ENCODE data around the gene ZNF746. TPM values are rescaled to one million over a fixed set of nuclear protein-coding genes. Genes with fewer than 3 reads are reported as not detected.

The ZNF746 gene
- total RNA-seq, 1 experiment from 2014 or later = 19.2 TPM

- no peak for DNase-seq
- POLR2A ChIA-PET (ENCODE audit: unreplicated experiment) = no interaction called here
- H3K9me3 ChIP-seq (ENCODE audit: insufficient read depth, low read depth) = no peaks in the 10 kb centered on the region
- no peaks in the 10 kb centered on the region for H3K9me2 ChIP-seq (ENCODE audit: insufficient read depth)
- no peaks in the 10 kb centered on the region for H3K4me1 ChIP-seq (replicated peaks; ENCODE audit: insufficient read depth)
- H3K79me2 ChIP-seq (ENCODE audit: low read depth) = no peaks in the 10 kb centered on the region
- no peaks in the 10 kb centered on the region for H4K20me1 ChIP-seq (ENCODE audit: insufficient read depth)
- H3F3A ChIP-seq (ENCODE audit: insufficient read depth, low read depth) = no peaks in the 10 kb centered on the region
- BruUV-seq (replicated peaks) = no TSS peak
- no peaks in the 10 kb centered on the region for H3K27me3 ChIP-seq (ENCODE audit: insufficient read depth, low read depth)
- peaks cover 14% of the 10 kb centered on the region; the same call in 1 of the 2 replicates for H3K36me3 ChIP-seq (ENCODE audit: low read depth)
- H3K4me3 ChIP-seq = no peak overlapping the region
- H2AFZ ChIP-seq = no peak overlapping the region
- CTCF ChIA-PET = no interaction called here
- no peak for TF ChIP-seq EZH2 (IDR thresholded peaks at IDR 0.05; ENCODE audit: low read depth)
- no peak for TF ChIP-seq CTCF (conservative IDR thresholded peaks at IDR 0.05)
- intact Hi-C loops (cut with micrococcal nuclease; ENCODE audit: unreplicated experiment) = no loop called here
- H3K4me2 ChIP-seq = no peak overlapping the region
- H3K27ac ChIP-seq = no peak overlapping the region
Measured at GRCh38 chr7:149431486-149432120, 66.0 kb downstream of the ZNF746 start.

GRCh38 chr7:149430192-149430591 lies 67.4 kb downstream of the ZNF746 start:
- H3K36me3 ChIP-seq (ENCODE audit: low read depth) = peaks cover 7% of the 10 kb centered on the region; the same call in 1 of the 2 replicates
- no peak for DNase-seq
- H3K4me1 ChIP-seq (replicated peaks; ENCODE audit: insufficient read depth) = no peaks in the 10 kb centered on the region
- no peak overlapping the region for H3K27ac ChIP-seq
- no peaks in the 10 kb centered on the region for H4K20me1 ChIP-seq (ENCODE audit: insufficient read depth)
- H3K27me3 ChIP-seq (ENCODE audit: insufficient read depth, low read depth) = no peaks in the 10 kb centered on the region
- no TSS peak for BruUV-seq (replicated peaks)
- H3K9me3 ChIP-seq (ENCODE audit: insufficient read depth, low read depth) = no peaks in the 10 kb centered on the region
- CTCF ChIA-PET = no interaction called here
- no peaks in the 10 kb centered on the region for H3K9me2 ChIP-seq (ENCODE audit: insufficient read depth)
- H2AFZ ChIP-seq = no peak overlapping the region
- TF ChIP-seq EZH2 (IDR thresholded peaks at IDR 0.05; ENCODE audit: low read depth) = no peak
- no peak for TF ChIP-seq CTCF (conservative IDR thresholded peaks at IDR 0.05)
- no peaks in the 10 kb centered on the region for H3K79me2 ChIP-seq (ENCODE audit: low read depth)
- intact Hi-C loops (cut with micrococcal nuclease; ENCODE audit: unreplicated experiment) = no loop called here
- POLR2A ChIA-PET (ENCODE audit: unreplicated experiment) = no interaction called here
- H3F3A ChIP-seq (ENCODE audit: insufficient read depth, low read depth) = no peaks in the 10 kb centered on the region
- no peak overlapping the region for H3K4me2 ChIP-seq
- H3K4me3 ChIP-seq = no peak overlapping the region

GRCh38 chr7:149427893-149428292 lies 69.7 kb downstream of the ZNF746 start:
- CTCF ChIA-PET = no interaction called here
- POLR2A ChIA-PET (ENCODE audit: unreplicated experiment) = no interaction called here
- intact Hi-C loops (cut with micrococcal nuclease; ENCODE audit: unreplicated experiment) = no loop called here

More at GRCh38 chr7:149427893-149428292, 69.7 kb downstream of the ZNF746 start:
- Histone ChIP-seq H3K36me3 (ENCODE audit: low read depth) (0 out of 2 replicates have a peak, but pooled peaks cover 4% of the 10 kb centered on the region), H4K20me1 (ENCODE audit: insufficient read depth) (no peaks in the 10 kb centered on the region), H2AFZ (no peak overlapping the region), H3K9me2 (ENCODE audit: insufficient read depth) (no peaks in the 10 kb centered on the region), H3K4me2 (no peak overlapping the region), H3K9me3 (ENCODE audit: insufficient read depth, low read depth) (no peaks in the 10 kb centered on the region), H3K4me1 (replicated peaks; ENCODE audit: insufficient read depth) (no peaks in the 10 kb centered on the region), H3K4me3 (no peak overlapping the region), H3F3A (ENCODE audit: insufficient read depth, low read depth) (peaks cover 7% of the 10 kb centered on the region), H3K79me2 (ENCODE audit: low read depth) (no peaks in the 10 kb centered on the region), H3K27me3 (ENCODE audit: insufficient read depth, low read depth) (no peaks in the 10 kb centered on the region), H3K27ac (no peak overlapping the region)
- DNase-seq = no peak
- TF ChIP-seq CTCF (conservative IDR thresholded peaks at IDR 0.05) (no peak), EZH2 (IDR thresholded peaks at IDR 0.05; ENCODE audit: low read depth) (no peak)
- no TSS peak for BruUV-seq (replicated peaks)
